ENCODE measurements around the gene LINC00632. TPM values are rescaled to one million over a fixed set of nuclear protein-coding genes. Genes with fewer than 3 reads are reported as not detected.

LINC00632 gene
- total RNA-seq, 1 donor from 2014 or later: 0.29 TPM

DNA sequence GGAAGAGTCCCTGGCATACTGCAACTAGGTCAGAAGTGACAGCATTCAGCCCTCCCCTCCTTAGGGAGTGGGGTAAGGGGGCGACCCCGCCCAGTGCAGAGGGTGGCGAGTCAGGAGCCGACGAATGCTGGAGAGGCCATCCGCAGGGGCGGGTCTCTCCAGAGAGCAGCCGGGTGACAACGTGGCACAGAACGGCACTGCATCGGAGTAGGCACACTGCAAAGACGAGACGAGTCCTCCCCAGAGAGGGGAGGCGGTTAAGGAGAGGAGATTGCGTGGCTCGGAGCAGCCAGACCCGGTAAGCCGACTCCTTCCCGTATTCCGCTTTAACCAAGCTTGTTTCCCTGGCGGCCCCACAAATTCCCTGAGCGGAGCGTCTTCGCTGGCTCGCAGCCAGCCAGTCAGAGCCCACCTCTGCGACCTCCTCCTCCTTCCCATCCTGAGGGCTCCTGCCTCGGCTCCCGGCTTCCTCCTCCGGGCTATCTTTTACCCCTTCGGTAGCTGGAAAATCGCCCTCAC, 54.9 kb downstream of the LINC00632 start:
- H3K4me3 ChIP-seq (ENCODE audit: low read depth, low read length): peak overlapping the region; percentile 55
- TF ChIP-seq, protein P1, sequence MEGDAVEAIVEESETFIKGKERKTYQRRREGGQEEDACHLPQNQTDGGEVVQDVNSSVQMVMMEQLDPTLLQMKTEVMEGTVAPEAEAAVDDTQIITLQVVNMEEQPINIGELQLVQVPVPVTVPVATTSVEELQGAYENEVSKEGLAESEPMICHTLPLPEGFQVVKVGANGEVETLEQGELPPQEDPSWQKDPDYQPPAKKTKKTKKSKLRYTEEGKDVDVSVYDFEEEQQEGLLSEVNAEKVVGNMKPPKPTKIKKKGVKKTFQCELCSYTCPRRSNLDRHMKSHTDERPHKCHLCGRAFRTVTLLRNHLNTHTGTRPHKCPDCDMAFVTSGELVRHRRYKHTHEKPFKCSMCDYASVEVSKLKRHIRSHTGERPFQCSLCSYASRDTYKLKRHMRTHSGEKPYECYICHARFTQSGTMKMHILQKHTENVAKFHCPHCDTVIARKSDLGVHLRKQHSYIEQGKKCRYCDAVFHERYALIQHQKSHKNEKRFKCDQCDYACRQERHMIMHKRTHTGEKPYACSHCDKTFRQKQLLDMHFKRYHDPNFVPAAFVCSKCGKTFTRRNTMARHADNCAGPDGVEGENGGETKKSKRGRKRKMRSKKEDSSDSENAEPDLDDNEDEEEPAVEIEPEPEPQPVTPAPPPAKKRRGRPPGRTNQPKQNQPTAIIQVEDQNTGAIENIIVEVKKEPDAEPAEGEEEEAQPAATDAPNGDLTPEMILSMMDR (conservative IDR thresholded peaks at IDR 0.05; ENCODE audit: low read depth, low read length): no peak
- DNase-seq (ENCODE audit: low read depth): no peak

DNA sequence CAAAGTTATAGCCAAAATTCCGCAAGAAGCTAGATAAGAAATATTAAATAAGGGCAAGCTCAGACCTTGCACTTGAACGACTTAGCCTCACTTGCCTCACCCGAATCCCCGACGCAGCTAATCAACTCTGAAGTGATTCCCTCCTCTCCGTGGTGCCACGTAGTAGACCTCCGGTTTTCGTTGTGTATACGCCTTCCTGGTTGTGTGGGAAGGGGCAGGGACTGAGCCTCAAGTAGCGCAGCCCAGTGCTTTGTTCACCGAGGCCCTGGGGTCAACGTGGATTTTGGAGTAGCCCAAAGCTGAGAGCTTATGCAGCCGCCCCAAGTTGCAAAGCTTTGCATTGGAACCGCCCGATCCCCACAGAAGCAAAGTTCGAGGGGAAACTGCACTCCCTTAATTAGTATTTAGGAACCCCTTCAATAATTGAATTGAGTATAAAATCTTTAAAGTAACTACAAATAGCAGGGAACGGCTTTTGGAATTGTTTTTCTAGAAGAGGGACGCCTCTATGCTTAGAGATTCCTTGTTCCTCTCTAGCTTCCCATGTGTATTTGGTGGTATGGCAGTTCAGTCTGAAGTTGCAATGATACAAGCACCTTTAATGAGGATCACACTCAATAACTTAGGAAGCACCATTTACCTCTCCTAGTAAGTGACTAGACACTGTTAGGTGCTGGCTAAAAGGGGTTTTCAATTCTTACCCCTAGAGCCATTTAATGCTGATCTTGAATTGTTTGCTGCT, 55.7 kb downstream of the LINC00632 start:
- no peak for DNase-seq (ENCODE audit: low read depth)
- peak overlapping the region; percentile 55 for H3K4me3 ChIP-seq (ENCODE audit: low read depth, low read length)
- TF ChIP-seq, protein P1 (conservative IDR thresholded peaks at IDR 0.05; ENCODE audit: low read depth, low read length): no peak

DNA sequence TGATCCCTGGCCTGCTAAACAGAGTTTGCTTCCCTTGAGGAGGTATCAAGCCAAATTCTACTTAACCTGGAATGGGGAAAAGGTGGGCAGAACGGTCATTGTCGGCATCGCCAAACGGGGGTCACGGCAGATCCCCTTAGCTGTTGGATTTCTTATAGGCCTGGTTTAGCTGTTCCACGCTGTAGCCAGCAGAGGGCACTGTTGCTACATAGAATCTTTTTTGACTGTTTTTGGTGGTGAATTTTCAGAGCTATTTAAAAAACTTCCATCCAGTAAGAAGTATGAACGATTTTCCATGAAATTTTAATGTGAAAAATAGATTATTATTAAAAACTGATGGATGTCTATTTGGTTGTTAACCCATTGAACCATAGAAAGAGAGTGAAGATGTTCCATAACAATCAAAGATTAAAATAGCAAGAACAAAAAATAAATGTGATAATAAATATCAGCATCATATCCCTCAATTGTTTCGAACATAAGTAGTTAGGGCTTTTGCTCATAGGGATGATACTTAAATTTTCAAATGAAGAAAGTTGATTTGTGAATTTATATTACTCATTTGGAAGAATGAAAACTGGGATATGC, 56.6 kb downstream of the LINC00632 start:
- TF ChIP-seq, protein P1 (conservative IDR thresholded peaks at IDR 0.05; ENCODE audit: low read depth, low read length): peak; percentile 76
- no peak for DNase-seq (ENCODE audit: low read depth)
- no peak overlapping the region for H3K4me3 ChIP-seq (ENCODE audit: low read depth, low read length)

DNA sequence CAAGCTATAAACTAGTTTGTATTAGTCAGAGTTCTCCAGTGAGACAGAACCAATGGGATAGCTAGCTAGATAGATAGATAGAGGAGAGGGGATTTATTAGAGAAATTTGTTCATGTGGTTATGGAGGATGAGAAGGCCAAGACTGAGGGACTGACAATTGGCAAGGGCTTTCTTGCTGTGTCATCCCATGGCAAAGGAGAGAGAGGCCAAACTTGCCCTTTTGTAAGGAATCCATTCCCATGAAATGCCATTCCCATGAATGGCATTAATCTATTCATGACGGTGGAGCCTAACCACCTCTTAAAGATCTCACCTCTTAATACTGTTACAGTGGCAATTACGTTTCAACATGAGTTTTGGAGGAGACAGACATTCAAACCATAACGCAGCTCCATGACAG, 58.1 kb downstream of the LINC00632 start:
- H3K4me3 ChIP-seq (ENCODE audit: low read depth, low read length): no peak overlapping the region
- DNase-seq (ENCODE audit: low read depth): no peak
- TF ChIP-seq, protein P1 (conservative IDR thresholded peaks at IDR 0.05; ENCODE audit: low read depth, low read length): no peak

DNA sequence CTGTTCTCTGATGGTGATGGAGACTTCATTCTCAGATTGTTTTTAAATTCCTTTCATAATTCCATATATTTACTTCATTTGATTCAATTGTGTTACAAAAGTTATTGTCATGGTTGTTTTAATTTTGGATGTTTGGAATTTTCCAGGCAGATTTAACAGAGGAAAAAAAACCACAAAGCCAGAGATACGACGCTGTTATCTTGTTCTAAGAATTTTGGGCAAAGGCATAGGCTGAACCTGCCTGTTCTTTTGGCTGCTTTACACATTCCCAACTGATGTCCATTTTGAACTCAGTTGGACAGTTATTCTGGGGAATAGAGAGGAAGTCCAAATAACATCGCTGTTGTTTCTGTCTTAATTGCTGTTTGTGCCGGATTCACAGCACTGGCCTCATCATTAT, 65.7 kb downstream of the LINC00632 start:
- no peak overlapping the region for H3K4me3 ChIP-seq (ENCODE audit: low read depth, low read length)
- no peak for DNase-seq (ENCODE audit: low read depth)
- TF ChIP-seq, protein P1 (conservative IDR thresholded peaks at IDR 0.05; ENCODE audit: low read depth, low read length): no peak

DNA sequence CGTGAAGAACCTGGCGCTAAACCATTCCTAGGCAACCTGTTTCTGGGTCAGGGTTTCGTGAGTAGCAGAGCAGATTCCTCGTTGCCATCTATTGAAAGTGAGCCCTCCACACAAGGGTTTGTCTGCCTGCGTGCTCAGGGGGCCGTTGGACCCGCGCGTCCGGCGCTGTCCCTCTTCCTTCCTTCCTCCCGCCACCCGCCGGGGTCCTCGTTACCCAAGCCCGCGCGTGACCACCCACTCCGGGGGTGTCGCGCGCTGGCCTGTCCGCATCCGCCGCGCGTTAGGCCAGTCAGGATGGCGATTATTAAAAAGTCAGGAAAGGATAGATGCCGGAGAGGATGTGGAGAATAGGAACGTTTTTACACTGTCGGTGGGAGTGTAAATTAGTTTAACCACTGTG, 66.8 kb downstream of the LINC00632 start:
- no peak overlapping the region for H3K4me3 ChIP-seq (ENCODE audit: low read depth, low read length)
- DNase-seq (ENCODE audit: low read depth): no peak
- TF ChIP-seq, protein P1 (conservative IDR thresholded peaks at IDR 0.05; ENCODE audit: low read depth, low read length): no peak

Measured in epithelial cell of proximal tubule (primary cell).